ENCODE data around the gene SCUBE1.

SCUBE1 gene

GRCh38 chr22:43337385-43337784 lies 5.8 kb downstream of the SCUBE1 start:
- no peak overlapping the region for H3K4me3 ChIP-seq (ENCODE audit: low read depth, low read length)
- DNase-seq (ENCODE audit: low read depth): no peak
- TF ChIP-seq MYC (IDR thresholded peaks at IDR 0.05; ENCODE audit: low read depth, low read length) (no peak), POLR2A (IDR thresholded peaks at IDR 0.05; ENCODE audit: extremely low read depth, insufficient read length) (no peak), MAX (IDR thresholded peaks at IDR 0.05; ENCODE audit: low read depth, low read length) (no peak)
- TF ChIP-seq, protein P1, sequence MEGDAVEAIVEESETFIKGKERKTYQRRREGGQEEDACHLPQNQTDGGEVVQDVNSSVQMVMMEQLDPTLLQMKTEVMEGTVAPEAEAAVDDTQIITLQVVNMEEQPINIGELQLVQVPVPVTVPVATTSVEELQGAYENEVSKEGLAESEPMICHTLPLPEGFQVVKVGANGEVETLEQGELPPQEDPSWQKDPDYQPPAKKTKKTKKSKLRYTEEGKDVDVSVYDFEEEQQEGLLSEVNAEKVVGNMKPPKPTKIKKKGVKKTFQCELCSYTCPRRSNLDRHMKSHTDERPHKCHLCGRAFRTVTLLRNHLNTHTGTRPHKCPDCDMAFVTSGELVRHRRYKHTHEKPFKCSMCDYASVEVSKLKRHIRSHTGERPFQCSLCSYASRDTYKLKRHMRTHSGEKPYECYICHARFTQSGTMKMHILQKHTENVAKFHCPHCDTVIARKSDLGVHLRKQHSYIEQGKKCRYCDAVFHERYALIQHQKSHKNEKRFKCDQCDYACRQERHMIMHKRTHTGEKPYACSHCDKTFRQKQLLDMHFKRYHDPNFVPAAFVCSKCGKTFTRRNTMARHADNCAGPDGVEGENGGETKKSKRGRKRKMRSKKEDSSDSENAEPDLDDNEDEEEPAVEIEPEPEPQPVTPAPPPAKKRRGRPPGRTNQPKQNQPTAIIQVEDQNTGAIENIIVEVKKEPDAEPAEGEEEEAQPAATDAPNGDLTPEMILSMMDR (IDR thresholded peaks at IDR 0.05; ENCODE audit: low read depth, low read length): no peak

DNA sequence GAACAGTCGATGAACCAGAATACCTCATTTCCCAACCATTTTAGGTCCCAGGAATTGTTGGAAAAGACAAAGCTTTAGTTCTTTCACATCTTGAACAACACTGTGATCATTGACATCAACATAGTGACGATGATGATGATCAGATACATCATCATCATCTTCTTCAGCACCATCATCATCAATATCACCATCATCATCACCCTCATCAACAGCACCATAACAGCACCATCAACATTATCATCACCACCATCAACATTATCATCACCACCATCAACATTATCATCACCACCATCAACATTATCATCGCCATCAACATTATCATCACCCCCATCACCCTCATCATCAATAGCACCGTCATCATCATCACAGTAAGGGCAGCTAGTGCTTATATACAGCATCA lies 8.8 kb downstream of the SCUBE1 start:
- H3K4me3 ChIP-seq (ENCODE audit: low read depth, low read length): no peak overlapping the region
- no peak for DNase-seq (ENCODE audit: low read depth)
- TF ChIP-seq MAX (IDR thresholded peaks at IDR 0.05; ENCODE audit: low read depth, low read length): no peak

DNA sequence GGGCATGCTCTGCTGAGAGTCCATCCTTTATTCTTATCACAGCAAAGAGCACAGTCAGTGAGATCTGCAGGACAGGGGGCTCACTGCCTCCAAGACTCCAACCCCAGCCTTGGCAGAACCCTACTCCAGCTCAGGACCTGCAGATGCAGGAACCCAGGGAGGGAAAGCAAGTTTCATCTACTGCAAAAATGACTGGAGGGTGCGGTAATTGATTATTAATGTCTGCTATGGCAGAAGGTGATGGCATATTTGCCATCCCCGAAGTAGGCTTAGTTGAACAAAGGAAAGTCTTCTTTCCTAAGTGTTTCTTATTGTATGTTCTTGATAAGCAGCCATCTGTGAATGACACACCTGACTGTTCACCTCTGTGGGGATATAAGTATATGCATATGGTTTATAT lies 9.2 kb downstream of the SCUBE1 start:
- DNase-seq (ENCODE audit: low read depth): no peak
- no peak for TF ChIP-seq MYC (IDR thresholded peaks at IDR 0.05; ENCODE audit: low read depth, low read length)
- no peak for TF ChIP-seq POLR2A (IDR thresholded peaks at IDR 0.05; ENCODE audit: extremely low read depth, insufficient read length)
- TF ChIP-seq, protein P1 (IDR thresholded peaks at IDR 0.05; ENCODE audit: low read depth, low read length): no peak
- no peak for TF ChIP-seq MAX (IDR thresholded peaks at IDR 0.05; ENCODE audit: low read depth, low read length)
- H3K4me3 ChIP-seq (ENCODE audit: low read depth, low read length): no peak overlapping the region

DNA sequence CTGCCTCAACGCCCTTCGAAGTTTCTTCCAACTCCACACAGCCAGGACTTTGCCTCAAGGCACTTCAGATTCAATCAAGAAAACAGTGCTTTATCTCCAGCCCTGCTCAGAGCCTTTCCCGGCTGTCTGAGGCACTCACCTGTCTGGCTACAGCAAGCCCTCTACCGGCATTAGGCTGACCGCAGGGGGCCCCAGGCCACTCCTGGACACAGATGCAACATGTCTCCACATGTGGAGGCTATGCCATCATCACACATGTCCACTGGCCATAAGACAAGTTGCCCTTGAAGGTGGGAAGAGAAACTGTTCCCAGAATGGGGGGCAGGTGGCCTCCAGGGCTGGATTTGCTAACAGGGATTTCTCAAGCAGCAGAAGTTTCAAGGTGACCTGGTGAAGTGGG lies 10.0 kb downstream of the SCUBE1 start:
- DNase-seq (ENCODE audit: low read depth): no peak
- TF ChIP-seq MYC (IDR thresholded peaks at IDR 0.05; ENCODE audit: low read depth, low read length) (no peak), POLR2A (IDR thresholded peaks at IDR 0.05; ENCODE audit: extremely low read depth, insufficient read length) (no peak), MAX (IDR thresholded peaks at IDR 0.05; ENCODE audit: low read depth, low read length) (no peak)
- TF ChIP-seq, protein P1 (IDR thresholded peaks at IDR 0.05; ENCODE audit: low read depth, low read length): no peak
- H3K4me3 ChIP-seq (ENCODE audit: low read depth, low read length): no peak overlapping the region

DNA sequence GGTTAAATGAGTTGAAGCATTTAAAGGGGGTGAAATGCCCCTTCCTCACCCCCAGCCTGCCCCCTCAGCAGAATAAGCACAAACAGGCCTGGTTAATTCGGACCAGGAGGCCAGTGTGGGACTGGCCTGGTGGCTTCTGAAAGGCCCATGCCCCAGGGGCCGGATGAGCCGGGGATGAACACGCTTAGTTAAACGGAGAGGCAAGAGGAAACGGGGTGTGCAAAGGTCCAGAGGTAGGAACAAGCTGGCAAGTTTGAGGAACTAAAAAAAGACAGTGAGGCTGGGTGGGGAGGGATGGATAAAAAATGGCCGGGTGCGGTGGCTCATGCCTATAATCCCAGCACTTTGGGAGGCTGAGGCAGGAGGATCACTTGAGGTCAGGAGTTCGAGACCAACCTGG lies 11.5 kb downstream of the SCUBE1 start:
- DNase-seq (ENCODE audit: low read depth): no peak
- no peak for TF ChIP-seq MYC (IDR thresholded peaks at IDR 0.05; ENCODE audit: low read depth, low read length)
- H3K4me3 ChIP-seq (ENCODE audit: low read depth, low read length): no peak overlapping the region

DNA sequence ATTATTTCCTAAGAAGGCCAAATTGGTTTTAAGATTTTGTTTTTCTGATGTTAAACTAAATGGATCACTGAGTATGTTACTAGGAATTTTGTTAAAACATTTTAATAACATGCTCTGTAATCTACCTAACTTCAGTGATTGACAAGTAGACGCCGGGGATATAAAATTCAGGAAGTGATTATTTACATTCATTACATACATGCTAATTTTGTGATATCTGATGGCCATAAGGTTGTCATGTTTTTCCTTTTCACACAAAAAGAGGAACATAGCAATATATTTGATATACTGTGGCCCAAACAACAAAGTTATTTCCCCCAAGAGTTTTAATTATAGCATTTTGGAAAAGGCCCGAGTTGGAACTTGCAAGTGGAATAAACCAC lies 12.1 kb downstream of the SCUBE1 start:
- TF ChIP-seq POLR2A (IDR thresholded peaks at IDR 0.05; ENCODE audit: extremely low read depth, insufficient read length) (no peak), MYC (IDR thresholded peaks at IDR 0.05; ENCODE audit: low read depth, low read length) (no peak), MAX (IDR thresholded peaks at IDR 0.05; ENCODE audit: low read depth, low read length) (no peak)
- TF ChIP-seq, protein P1 (IDR thresholded peaks at IDR 0.05; ENCODE audit: low read depth, low read length): no peak
- DNase-seq (ENCODE audit: low read depth): no peak
- H3K4me3 ChIP-seq (ENCODE audit: low read depth, low read length): no peak overlapping the region
